IMR-90 (cell line): Measurements from ENCODE around the gene BTBD2. TPM values are rescaled to one million over a fixed set of nuclear protein-coding genes. Genes with fewer than 3 reads are reported as not detected.

Source experiments
- ATAC-seq: fragments of 200-7000 bp; cut with Tn5 transposase; 2 replicates; pipeline ENCODE4 v1.9.1; 2020; ENCODE audit warnings: low read depth, mild to moderate bottlenecking, moderate library complexity
- BruUV-seq: library from RNA; stranded (reverse); fragments of 400-500 nt; replicated peaks from 2 replicates; lab custom pipeline; 2021; lab: Mats Ljungman, UMichigan
- CTCF ChIA-PET: fragments of 300-600 bp; formaldehyde crosslinking; extraction: SDS; loops from one replicate; lab custom pipeline; 2021; ENCODE audit warnings: antibody characterized with exemption; lab: Yijun Ruan, JAX
- POLR2A ChIA-PET: fragments of 300-600 bp; sonication (Branson Sonifier 250); formaldehyde crosslinking; loops from one replicate; lab custom pipeline; 2022; ENCODE audit warnings: antibody characterized with exemption; ENCODE audit not compliant: unreplicated experiment; lab: Charles Lee
- DNase-seq: peaks from one replicate; pipeline ENCODE4 v3.0.0; 2013
- H2AFZ ChIP-seq: replicated peaks from 2 replicates; pipeline ENCODE3; 2013; ENCODE audit warnings: low read length, mild to moderate bottlenecking; ENCODE audit not compliant: poor library complexity
- H2AK5ac ChIP-seq: 2 replicates; pipeline ENCODE4 v1.6.1; 2013; ENCODE audit warnings: low read depth, low read length, inconsistent platforms
- H2AK9ac ChIP-seq: replicated peaks from 2 replicates; pipeline ENCODE3; 2013; ENCODE audit warnings: mild to moderate bottlenecking, low read depth, low read length, moderate library complexity; ENCODE audit not compliant: poor library complexity
- H2BK120ac ChIP-seq: 2 replicates; pipeline ENCODE4 v1.6.1; 2013; ENCODE audit warnings: low read depth, low read length, inconsistent platforms
- H2BK15ac ChIP-seq: 3 replicates; pipeline ENCODE4 v1.6.1; 2013; ENCODE audit warnings: low read depth, low read length, inconsistent platforms
- H2BK20ac ChIP-seq: 2 replicates; pipeline ENCODE4 v1.6.1; 2013; ENCODE audit warnings: low read depth, mild to moderate bottlenecking, inconsistent platforms, low read length, moderate library complexity
- H2BK5ac ChIP-seq: 2 replicates; pipeline ENCODE4 v1.6.1; 2013; ENCODE audit warnings: mild to moderate bottlenecking, low read depth, low read length, inconsistent platforms; ENCODE audit not compliant: poor library complexity, severe bottlenecking
- H3K14ac ChIP-seq: replicated peaks from 2 replicates; pipeline ENCODE4 v1.6.1; 2013; ENCODE audit warnings: low read depth, low read length, inconsistent platforms
- H3K18ac ChIP-seq: 2 replicates; pipeline ENCODE4 v1.6.1; 2013; ENCODE audit warnings: low read depth, low read length, control low read depth
- H3K23ac ChIP-seq: 2 replicates; pipeline ENCODE4 v1.6.1; 2013; ENCODE audit warnings: low read depth, low read length, inconsistent platforms
- H3K27ac ChIP-seq: 2 replicates; pipeline ENCODE4 v1.5.1; 2013; ENCODE audit warnings: mild to moderate bottlenecking, control low read depth, low read length; ENCODE audit not compliant: insufficient read depth
- H3K27me3 ChIP-seq: 2 replicates; pipeline ENCODE4 v1.6.1; 2013; ENCODE audit warnings: low read length; ENCODE audit not compliant: control insufficient read depth, insufficient read depth
- H3K36me3 ChIP-seq: 2 replicates; pipeline ENCODE4 v1.6.1; 2013; ENCODE audit warnings: low read length, mixed read lengths; ENCODE audit not compliant: control insufficient read depth, insufficient read depth
- H3K4ac ChIP-seq: 2 replicates; pipeline ENCODE4 v1.6.1; 2013; ENCODE audit warnings: low read depth, low read length, inconsistent platforms
- H3K4me1 ChIP-seq: 2 replicates; pipeline ENCODE4 v1.6.1; 2013; ENCODE audit warnings: low read length, mixed read lengths; ENCODE audit not compliant: control insufficient read depth, insufficient read depth
- H3K4me2 ChIP-seq: 2 replicates; pipeline ENCODE4 v1.6.1; 2013; ENCODE audit warnings: low read depth, mild to moderate bottlenecking, control low read depth, low read length, moderate library complexity
- H3K4me3 ChIP-seq: 2 replicates; pipeline ENCODE4 v1.5.1; 2013; ENCODE audit warnings: low read depth, mild to moderate bottlenecking, control low read depth, low read length, moderate library complexity; ENCODE audit not compliant: insufficient read depth
- H3K56ac ChIP-seq: 2 replicates; pipeline ENCODE4 v1.6.1; 2013; ENCODE audit warnings: low read length, inconsistent platforms; ENCODE audit not compliant: insufficient read depth; ENCODE audit errors: extremely low read depth
- H3K79me1 ChIP-seq, 2 experiments: 2 replicates each; pipeline ENCODE4 v1.6.1; 2013; ENCODE audit warnings: low read length in 2 of 2, inconsistent platforms in 1 of 2, low read depth in 1 of 2
- H3K9ac ChIP-seq: 2 replicates; pipeline ENCODE4 v1.6.1; 2013; ENCODE audit warnings: low read depth, low read length, control low read depth
- H3K9me1 ChIP-seq: 2 replicates; pipeline ENCODE4 v1.6.1; 2013; ENCODE audit warnings: low read length, inconsistent platforms; ENCODE audit not compliant: insufficient read depth
- H3K9me3 ChIP-seq: 2 replicates; pipeline ENCODE4 v1.6.1; 2013; ENCODE audit warnings: low read length; ENCODE audit not compliant: control insufficient read depth, insufficient read depth
- H4K20me1 ChIP-seq: 2 replicates; pipeline ENCODE4 v1.6.1; 2013; ENCODE audit warnings: low read length, inconsistent platforms; ENCODE audit not compliant: insufficient read depth
- H4K5ac ChIP-seq: 2 replicates; pipeline ENCODE4 v1.6.1; 2013; ENCODE audit warnings: mild to moderate bottlenecking, low read depth, low read length, control low read depth
- H4K8ac ChIP-seq, 2 experiments: 2 replicates each; pipeline ENCODE4 v1.6.1; 2013; ENCODE audit warnings: low read depth in 2 of 2, low read length in 2 of 2, control low read depth in 1 of 2, inconsistent platforms in 1 of 2
- H4K91ac ChIP-seq: 2 replicates; pipeline ENCODE4 v1.6.1; 2013; ENCODE audit warnings: low read depth, low read length, inconsistent platforms; ENCODE audit not compliant: insufficient read depth
- BHLHE40 ChIP-seq: fragments of 150-350 bp; IDR thresholded peaks from 2 replicates; pipeline ENCODE4 v1.6.1; 2016; ENCODE audit warnings: mild to moderate bottlenecking, low read depth, low read length
- CEBPB ChIP-seq: IDR thresholded peaks from 2 replicates; pipeline ENCODE4 v1.6.1; 2012; ENCODE audit warnings: low read depth, low read length, improper control_type of control experiment
- CHD1 ChIP-seq: IDR thresholded peaks from 2 replicates; pipeline ENCODE4 v1.6.1; 2012; ENCODE audit warnings: low read depth, low read length, improper control_type of control experiment
- FOS ChIP-seq: fragments of 150-350 bp; IDR thresholded peaks from 2 replicates; pipeline ENCODE4 v1.6.1; 2016; ENCODE audit warnings: low read depth, low read length
- MAFK ChIP-seq: IDR thresholded peaks from 2 replicates; pipeline ENCODE4 v1.6.1; 2012; ENCODE audit warnings: low read depth, low read length, improper control_type of control experiment
- MAZ ChIP-seq: IDR thresholded peaks from 2 replicates; pipeline ENCODE4 v1.6.1; 2012; ENCODE audit warnings: low read depth, mild to moderate bottlenecking, low read length, improper control_type of control experiment, moderate library complexity, borderline replicate concordance
- MXI1 ChIP-seq: IDR thresholded peaks from 2 replicates; pipeline ENCODE4 v1.6.1; 2012; ENCODE audit warnings: low read depth, mild to moderate bottlenecking, low read length, moderate library complexity, borderline replicate concordance
- NFE2L2 ChIP-seq: fragments of 150-350 bp; IDR thresholded peaks from 2 replicates; pipeline ENCODE4 v1.6.1; 2016; ENCODE audit warnings: low read depth, mild to moderate bottlenecking, low read length
- POLR2A ChIP-seq: IDR thresholded peaks from 2 replicates; pipeline ENCODE4 v1.6.1; 2012; ENCODE audit warnings: mild to moderate bottlenecking, low read depth, low read length
- RAD21 ChIP-seq: IDR thresholded peaks from 2 replicates; pipeline ENCODE4 v1.6.1; 2012; ENCODE audit warnings: low read length, improper control_type of control experiment
- RCOR1 ChIP-seq: IDR thresholded peaks from 2 replicates; pipeline ENCODE4 v1.6.1; 2012; ENCODE audit warnings: mild to moderate bottlenecking, low read length, improper control_type of control experiment; ENCODE audit not compliant: insufficient replicate concordance
- RFX5 ChIP-seq: IDR thresholded peaks from 2 replicates; pipeline ENCODE4 v1.8.0; 2012; ENCODE audit warnings: low read depth, mild to moderate bottlenecking, low read length, moderate library complexity
- SMC3 ChIP-seq: fragments of 150-350 bp; IDR thresholded peaks from 2 replicates; pipeline ENCODE4 v1.6.1; 2016; ENCODE audit warnings: low read depth, mild to moderate bottlenecking, antibody characterized with exemption, low read length, moderate library complexity
- WGBS, 2 experiments: methylation state at CpG; one replicate each; pipeline versions ENCODE4 v1.1.5 to v1.1.7; 2013; ENCODE audit warnings: missing lambda C conversion rate in 2 of 2; ENCODE audit not compliant: insufficient read length in 1 of 2; ENCODE audit errors: extremely low coverage in 2 of 2; 5-methylcytosine and 5-hydroxymethylcytosine counted together
- dilution Hi-C: fragments of 300-500 bp; cut with HindIII; formaldehyde crosslinking; loops from one replicate; pipeline ENCODE4 v1.14.3; 2018; ENCODE audit warnings: low sequenced_read_pairs; ENCODE audit not compliant: unreplicated experiment
- in situ Hi-C: fragments of 300-500 bp; cut with MboI; formaldehyde crosslinking; loops from 3 replicates; pipeline ENCODE4 v1.14.3; 2019; ENCODE audit warnings: low sequenced_read_pairs, inconsistent platforms, mixed read lengths
- intact Hi-C: fragments of 100-400 bp; cut with micrococcal nuclease; formaldehyde crosslinking; loops from 2 replicates; pipeline ENCODE4 v1.10.0; 2022
- polyA plus RNA-seq, 3 experiments: library from polyadenylated mRNA; depleted of rRNA; stranded (reverse); fragments of >200 nt; gene quantifications; 2 replicates each; pipeline ENCODE4 v1.2.3, GENCODE V29; 2012; ENCODE audit warnings: low replicate concordance in 1 of 3
- total RNA-seq: library from RNA; depleted of rRNA; stranded (reverse); fragments of >200 nt; gene quantifications from 2 replicates; pipeline ENCODE4 v1.2.3, GENCODE V29; 2012
- TF ChIP-seq, protein P1 (sequence below): conservative IDR thresholded peaks from 2 replicates; pipeline ENCODE4 v1.5.1; 2012; ENCODE audit warnings: mild to moderate bottlenecking, low read depth, low read length, improper control_type of control experiment
- TF ChIP-seq, protein P2 (sequence below): fragments of 150-350 bp; IDR thresholded peaks from 2 replicates; pipeline ENCODE4 v1.6.1; 2016; ENCODE audit warnings: low read depth, mild to moderate bottlenecking, low read length, moderate library complexity, borderline replicate concordance
- TF ChIP-seq, protein P3 (sequence below): fragments of 150-350 bp; IDR thresholded peaks from 2 replicates; pipeline ENCODE4 v1.6.1; 2017; ENCODE audit warnings: mild to moderate bottlenecking, antibody characterized with exemption, low read length, low read depth

BTBD2 gene
- total and polyA plus RNA-seq, 2 of the 4 experiments (the other 2 are of a cell fraction) = 24.4 to 65.7 TPM

DNA sequence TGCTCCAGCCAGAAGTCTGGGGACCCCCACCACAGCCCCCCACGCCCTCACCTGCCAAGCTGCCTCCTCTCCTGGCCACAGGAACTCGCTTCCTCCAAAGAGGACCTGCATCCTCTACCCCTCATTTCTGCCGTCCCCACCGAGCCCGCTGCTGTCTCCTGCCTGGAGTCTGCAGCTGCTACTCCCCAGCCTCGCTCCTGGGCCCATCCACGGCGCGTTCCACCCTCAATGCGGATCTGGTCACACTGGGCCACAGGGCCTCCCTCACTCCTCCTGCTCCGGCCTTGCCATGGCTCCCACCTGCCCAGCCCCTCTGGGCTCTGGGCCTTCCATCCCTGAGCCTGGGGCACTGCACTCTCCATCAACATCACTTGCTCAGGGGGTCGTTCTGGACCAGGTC is 4.3 kb downstream of the BTBD2 start:
- no peak overlapping the region for H3K56ac ChIP-seq
- no peak overlapping the region for H2BK120ac ChIP-seq
- no peaks in the 10 kb centered on the region for H3K9me1 ChIP-seq
- H3K23ac ChIP-seq = no peak overlapping the region
- no peak overlapping the region for H3K4me3 ChIP-seq
- no peak overlapping the region for H2AFZ ChIP-seq
- H3K27ac ChIP-seq = no peak overlapping the region
- BruUV-seq = no TSS peak
- peaks cover 11% of the 10 kb centered on the region for H3K4me1 ChIP-seq
- TF ChIP-seq MAFK (no peak), CEBPB (no peak), NFE2L2 (no peak), MAZ (no peak), FOS (no peak), RFX5 (no peak), BHLHE40 (no peak), MXI1 (no peak), RCOR1 (no peak), RAD21 (no peak), CHD1 (no peak), POLR2A (no peak), SMC3 (no peak)
- TF ChIP-seq, protein P1, sequence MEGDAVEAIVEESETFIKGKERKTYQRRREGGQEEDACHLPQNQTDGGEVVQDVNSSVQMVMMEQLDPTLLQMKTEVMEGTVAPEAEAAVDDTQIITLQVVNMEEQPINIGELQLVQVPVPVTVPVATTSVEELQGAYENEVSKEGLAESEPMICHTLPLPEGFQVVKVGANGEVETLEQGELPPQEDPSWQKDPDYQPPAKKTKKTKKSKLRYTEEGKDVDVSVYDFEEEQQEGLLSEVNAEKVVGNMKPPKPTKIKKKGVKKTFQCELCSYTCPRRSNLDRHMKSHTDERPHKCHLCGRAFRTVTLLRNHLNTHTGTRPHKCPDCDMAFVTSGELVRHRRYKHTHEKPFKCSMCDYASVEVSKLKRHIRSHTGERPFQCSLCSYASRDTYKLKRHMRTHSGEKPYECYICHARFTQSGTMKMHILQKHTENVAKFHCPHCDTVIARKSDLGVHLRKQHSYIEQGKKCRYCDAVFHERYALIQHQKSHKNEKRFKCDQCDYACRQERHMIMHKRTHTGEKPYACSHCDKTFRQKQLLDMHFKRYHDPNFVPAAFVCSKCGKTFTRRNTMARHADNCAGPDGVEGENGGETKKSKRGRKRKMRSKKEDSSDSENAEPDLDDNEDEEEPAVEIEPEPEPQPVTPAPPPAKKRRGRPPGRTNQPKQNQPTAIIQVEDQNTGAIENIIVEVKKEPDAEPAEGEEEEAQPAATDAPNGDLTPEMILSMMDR = no peak
- TF ChIP-seq, protein P2, sequence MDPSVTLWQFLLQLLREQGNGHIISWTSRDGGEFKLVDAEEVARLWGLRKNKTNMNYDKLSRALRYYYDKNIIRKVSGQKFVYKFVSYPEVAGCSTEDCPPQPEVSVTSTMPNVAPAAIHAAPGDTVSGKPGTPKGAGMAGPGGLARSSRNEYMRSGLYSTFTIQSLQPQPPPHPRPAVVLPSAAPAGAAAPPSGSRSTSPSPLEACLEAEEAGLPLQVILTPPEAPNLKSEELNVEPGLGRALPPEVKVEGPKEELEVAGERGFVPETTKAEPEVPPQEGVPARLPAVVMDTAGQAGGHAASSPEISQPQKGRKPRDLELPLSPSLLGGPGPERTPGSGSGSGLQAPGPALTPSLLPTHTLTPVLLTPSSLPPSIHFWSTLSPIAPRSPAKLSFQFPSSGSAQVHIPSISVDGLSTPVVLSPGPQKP = no peak
- TF ChIP-seq, protein P3, sequence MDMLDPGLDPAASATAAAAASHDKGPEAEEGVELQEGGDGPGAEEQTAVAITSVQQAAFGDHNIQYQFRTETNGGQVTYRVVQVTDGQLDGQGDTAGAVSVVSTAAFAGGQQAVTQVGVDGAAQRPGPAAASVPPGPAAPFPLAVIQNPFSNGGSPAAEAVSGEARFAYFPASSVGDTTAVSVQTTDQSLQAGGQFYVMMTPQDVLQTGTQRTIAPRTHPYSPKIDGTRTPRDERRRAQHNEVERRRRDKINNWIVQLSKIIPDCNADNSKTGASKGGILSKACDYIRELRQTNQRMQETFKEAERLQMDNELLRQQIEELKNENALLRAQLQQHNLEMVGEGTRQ = no peak
- H4K20me1 ChIP-seq = peaks cover 20% of the 10 kb centered on the region
- in situ Hi-C loops (no loop called here), intact Hi-C loops (no loop called here), dilution Hi-C loops (no loop called here)
- H2AK9ac ChIP-seq = peak overlapping the region; percentile 31
- peaks cover 10 to 71% of the 10 kb centered on the region in 2 experiments; a peak in 3 of 4 replicates for H3K79me1 ChIP-seq
- ATAC-seq = no peak
- no peak overlapping the region for H2AK5ac ChIP-seq
- H3K9me3 ChIP-seq = no peaks in the 10 kb centered on the region
- H4K91ac ChIP-seq = no peak overlapping the region
- H3K27me3 ChIP-seq = no peaks in the 10 kb centered on the region
- no peak for DNase-seq
- H4K5ac ChIP-seq = no peak overlapping the region
- no peak overlapping the region for H4K8ac ChIP-seq
- 100% methylated on average over 2 of the region's 12 CpGs; no CpG with 5 or more reads in 1 of the 2 experiments for WGBS, 2 experiments
- no peak overlapping the region for H3K9ac ChIP-seq
- H3K4ac ChIP-seq = no peak overlapping the region
- no peak overlapping the region for H2BK20ac ChIP-seq
- H2BK5ac ChIP-seq = no peak overlapping the region
- ChIA-PET POLR2A (no interaction called here), CTCF (no interaction called here)
- H3K36me3 ChIP-seq = peaks cover 7% of the 10 kb centered on the region
- H3K14ac ChIP-seq = no peak overlapping the region
- no peak overlapping the region for H3K18ac ChIP-seq
- H3K4me2 ChIP-seq = no peak overlapping the region
- H2BK15ac ChIP-seq = no peak overlapping the region
